HCT116 (cell line): Measurements from ENCODE around the gene PLD3. TPM values are rescaled to one million over a fixed set of nuclear protein-coding genes. Genes with fewer than 3 reads are reported as not detected.

ENCODE experiments used
- ATAC-seq: fragments of 200-7000 bp; cut with Tn5 transposase; 2 replicates; pipeline ENCODE4 v1.9.1; 2020; ENCODE audit warnings: mild to moderate bottlenecking, moderate library complexity
- BruUV-seq: library from RNA; stranded (reverse); fragments of 400-500 nt; replicated peaks from 2 replicates; lab custom pipeline; 2021; lab: Mats Ljungman, UMichigan
- CTCF ChIA-PET: fragments of 300-600 bp; sonication (Branson Sonifier 250); formaldehyde crosslinking; loops from one replicate; lab custom pipeline; 2021; ENCODE audit warnings: antibody characterized with exemption; lab: Charles Lee
- POLR2A ChIA-PET: fragments of 300-600, 350-600 bp; sonication (Branson Sonifier 250); formaldehyde crosslinking; loops from one replicate; lab custom pipeline; 2021; ENCODE audit warnings: antibody characterized with exemption; lab: Charles Lee
- RAD21 ChIA-PET, 2 experiments: fragments of 300-600 bp; sonication (Branson Sonifier 250); formaldehyde crosslinking; loops; one replicate each; lab custom pipeline; 2023; ENCODE audit warnings: low total read pairs in 2 of 2; ENCODE audit not compliant: uncharacterized antibody in 2 of 2, unreplicated experiment in 2 of 2, low non-redundant PET in 1 of 2; lab: Charles Lee
- DNase-seq: peaks from one replicate; pipeline ENCODE4 v3.0.0-alpha.2; 2010; ENCODE audit warnings: low read depth, low spot score
- H2AFZ ChIP-seq: fragments of 200-600 bp; shearing (Covaris generic), sonication (generic); 2 replicates; pipeline ENCODE4 v1.6.1; 2017; ENCODE audit warnings: low read depth, mixed run types, mixed read lengths, antibody characterized with exemption, low read length; ENCODE audit not compliant: poor library complexity, severe bottlenecking
- H3K27ac ChIP-seq: 2 replicates; pipeline ENCODE4 v1.5.1; 2012; ENCODE audit warnings: low read depth, low read length
- H3K27me3 ChIP-seq: fragments of 200-600 bp; sonication (generic); 2 replicates; pipeline ENCODE4 v1.6.1; 2016; ENCODE audit warnings: mixed run types, low read length, mixed read lengths; ENCODE audit not compliant: insufficient read depth
- H3K36me3 ChIP-seq, 2 experiments: fragments of 200-500 bp in 1 of 2; fragments of 200-600 bp in 1 of 2; sonication (Bioruptor generic) in 1 of 2; sonication (generic) in 1 of 2; 2 replicates each; pipeline versions ENCODE4 v1.5.1 to v1.6.1; 2014 to 2016; ENCODE audit warnings: low read length in 2 of 2, inconsistent platforms in 1 of 2, mixed read lengths in 1 of 2, mixed run types in 1 of 2; ENCODE audit not compliant: insufficient read depth in 2 of 2, control insufficient read depth in 1 of 2
- H3K4me1 ChIP-seq, 2 experiments: fragments of 200-600 bp in 1 of 2; sonication (generic) in 1 of 2; 2 replicates each; pipeline versions ENCODE4 v1.5.1 to v1.6.1; 2012 to 2017; ENCODE audit warnings: low read length in 2 of 2, inconsistent platforms in 1 of 2, mild to moderate bottlenecking in 1 of 2, mixed read lengths in 1 of 2, mixed run types in 1 of 2, moderate library complexity in 1 of 2; ENCODE audit not compliant: insufficient read depth in 2 of 2, control insufficient read depth in 1 of 2
- H3K4me2 ChIP-seq: fragments of 200-600 bp; sonication (generic); 2 replicates; pipeline ENCODE4 v1.6.1; 2017; ENCODE audit warnings: mixed run types, low read length, mixed read lengths
- H3K4me3 ChIP-seq, 2 experiments: fragments of 200-600 bp in 1 of 2; sonication (generic) in 1 of 2; replicated peaks in 1 of 2; 2 replicates each; pipeline ENCODE4 v1.5.1; 2011 to 2016; ENCODE audit warnings: low read length in 2 of 2, control low read depth in 1 of 2, low read depth in 1 of 2, mild to moderate bottlenecking in 1 of 2, mixed read lengths in 1 of 2, mixed run types in 1 of 2
- H3K79me2 ChIP-seq: fragments of 200-600 bp; sonication (generic); 2 replicates; pipeline ENCODE4 v1.6.1; 2017; ENCODE audit warnings: mild to moderate bottlenecking, mixed run types, low read length, moderate library complexity, mixed read lengths; ENCODE audit not compliant: insufficient read depth
- H3K9ac ChIP-seq: fragments of 200-600 bp; sonication (generic); 2 replicates; pipeline ENCODE4 v1.6.1; 2016; ENCODE audit warnings: low read length, mixed read lengths
- H3K9me2 ChIP-seq: fragments of 200-600 bp; sonication (generic), shearing (Covaris generic); 2 replicates; pipeline ENCODE4 v1.6.1; 2017; ENCODE audit warnings: mixed run types, mild to moderate bottlenecking, moderate library complexity; ENCODE audit not compliant: insufficient read depth
- H3K9me3 ChIP-seq, 2 experiments: fragments of 200-500 bp in 1 of 2; fragments of 200-600 bp in 1 of 2; sonication (Bioruptor generic) in 1 of 2; sonication (generic) in 1 of 2; 2 replicates each; pipeline ENCODE4 v1.6.1; 2014 to 2017; ENCODE audit warnings: low read length in 2 of 2, mixed read lengths in 2 of 2, inconsistent platforms in 1 of 2, low read depth in 1 of 2, mild to moderate bottlenecking in 1 of 2, mixed run types in 1 of 2, moderate library complexity in 1 of 2; ENCODE audit not compliant: control insufficient read depth in 1 of 2, insufficient read depth in 1 of 2
- H4K20me1 ChIP-seq: fragments of 200-600 bp; sonication (generic), shearing (Covaris generic); 2 replicates; pipeline ENCODE4 v1.6.1; 2017; ENCODE audit warnings: mixed run types, mild to moderate bottlenecking, moderate library complexity; ENCODE audit not compliant: insufficient read depth
- CBX3 ChIP-seq: IDR thresholded peaks from 2 replicates; pipeline ENCODE4 v1.6.1; 2012; ENCODE audit warnings: low read depth
- ELF1 ChIP-seq: IDR thresholded peaks from 2 replicates; pipeline ENCODE4 v1.6.1; 2012; ENCODE audit warnings: low read depth, borderline replicate concordance
- JUND ChIP-seq: IDR thresholded peaks from 2 replicates; pipeline ENCODE4 v1.6.1; 2012
- RAD21 ChIP-seq: IDR thresholded peaks from 2 replicates; pipeline ENCODE4 v1.6.1; 2012; ENCODE audit warnings: low read depth, mild to moderate bottlenecking
- SP1 ChIP-seq: IDR thresholded peaks from 2 replicates; pipeline ENCODE4 v1.6.1; 2012; ENCODE audit warnings: low read depth
- SRF ChIP-seq: IDR thresholded peaks from 2 replicates; pipeline ENCODE4 v1.6.1; 2012; ENCODE audit warnings: low read depth
- TCF7L2 ChIP-seq: IDR thresholded peaks from 2 replicates; pipeline ENCODE4 v1.7.0; 2011; ENCODE audit warnings: borderline replicate concordance, inconsistent platforms; ENCODE audit not compliant: insufficient read depth, insufficient read length; ENCODE audit errors: extremely low read depth
- ZNF274 ChIP-seq: fragments of 200-500 bp; sonication (Bioruptor generic); IDR thresholded peaks from 2 replicates; pipeline ENCODE4 v1.6.1; 2014; ENCODE audit warnings: mild to moderate bottlenecking, low read depth, low read length, inconsistent platforms
- intact Hi-C: fragments of 100-400 bp; cut with micrococcal nuclease; formaldehyde crosslinking; loops from 2 replicates; pipeline ENCODE4 v1.10.0; 2022
- total RNA-seq: library from RNA; stranded (reverse); gene quantifications from one replicate; pipeline ENCODE4 v1.2.1, GENCODE V29; 2021; ENCODE audit not compliant: unreplicated experiment
- TF ChIP-seq, protein P1 (sequence below), 3 experiments: fragments of 200-600 bp in 1 of 3; sonication (generic) in 1 of 3; IDR thresholded peaks in 2 of 3; conservative IDR thresholded peaks in 1 of 3; 2 replicates each; pipeline ENCODE4 v1.5.1; 2012 to 2017; ENCODE audit warnings: low read depth in 2 of 3, low read length in 2 of 3, antibody characterized with exemption in 1 of 3, borderline replicate concordance in 1 of 3, control low read depth in 1 of 3, mild to moderate bottlenecking in 1 of 3, mixed read lengths in 1 of 3, mixed run types in 1 of 3, moderate library complexity in 1 of 3; ENCODE audit not compliant: insufficient read depth in 1 of 3

Gene PLD3
- total RNA-seq, 1 experiment from 2014 or later: 123 TPM

DNA sequence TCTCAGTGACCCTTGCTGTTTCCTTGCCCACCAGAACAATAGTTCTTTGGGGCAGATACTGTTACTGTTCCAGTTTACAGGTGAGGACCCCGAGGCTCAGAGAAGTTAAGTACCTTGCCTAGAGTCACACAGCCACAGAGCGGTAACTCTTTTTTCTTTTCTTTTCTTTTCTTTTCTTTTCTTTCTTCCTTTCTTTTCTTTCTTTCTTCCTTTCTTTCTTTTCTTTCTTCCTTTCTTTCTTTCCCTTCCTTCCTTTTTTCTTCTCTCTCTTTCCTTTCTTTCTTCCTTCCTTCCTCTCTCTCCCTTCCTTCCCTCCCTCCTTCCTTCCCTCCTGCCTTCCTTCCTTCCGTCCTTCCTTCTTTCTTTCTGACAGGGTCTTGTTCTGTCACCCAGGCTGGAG is 69.5 kb downstream of the PLD3 start:
- intact Hi-C loops: no loop called here
- Histone ChIP-seq H3K9ac (peak overlapping the region; percentile 37; the same call in 1 of the 2 replicates), H3K4me1 (peaks cover 40 to 81% of the 10 kb centered on the region in 2 experiments), H3K9me2 (no peaks in the 10 kb centered on the region), H3K27me3 (no peaks in the 10 kb centered on the region), H3K9me3 (no peaks in the 10 kb centered on the region)
- RAD21 ChIA-PET: no interaction called here
- ATAC-seq: no peak
- CTCF ChIA-PET: no interaction called here
- POLR2A ChIA-PET: interaction anchor here (1.3 kb wide), 1 partner anchor 25 kb away, joined by 3 read pairs; no protein-coding TSS in a partner anchor
- BruUV-seq: no TSS peak
- TF ChIP-seq SRF (no peak), JUND (no peak), ELF1 (no peak), CBX3 (no peak), TCF7L2 (no peak), RAD21 (no peak), SP1 (no peak), ZNF274 (no peak)
- TF ChIP-seq, protein P1, sequence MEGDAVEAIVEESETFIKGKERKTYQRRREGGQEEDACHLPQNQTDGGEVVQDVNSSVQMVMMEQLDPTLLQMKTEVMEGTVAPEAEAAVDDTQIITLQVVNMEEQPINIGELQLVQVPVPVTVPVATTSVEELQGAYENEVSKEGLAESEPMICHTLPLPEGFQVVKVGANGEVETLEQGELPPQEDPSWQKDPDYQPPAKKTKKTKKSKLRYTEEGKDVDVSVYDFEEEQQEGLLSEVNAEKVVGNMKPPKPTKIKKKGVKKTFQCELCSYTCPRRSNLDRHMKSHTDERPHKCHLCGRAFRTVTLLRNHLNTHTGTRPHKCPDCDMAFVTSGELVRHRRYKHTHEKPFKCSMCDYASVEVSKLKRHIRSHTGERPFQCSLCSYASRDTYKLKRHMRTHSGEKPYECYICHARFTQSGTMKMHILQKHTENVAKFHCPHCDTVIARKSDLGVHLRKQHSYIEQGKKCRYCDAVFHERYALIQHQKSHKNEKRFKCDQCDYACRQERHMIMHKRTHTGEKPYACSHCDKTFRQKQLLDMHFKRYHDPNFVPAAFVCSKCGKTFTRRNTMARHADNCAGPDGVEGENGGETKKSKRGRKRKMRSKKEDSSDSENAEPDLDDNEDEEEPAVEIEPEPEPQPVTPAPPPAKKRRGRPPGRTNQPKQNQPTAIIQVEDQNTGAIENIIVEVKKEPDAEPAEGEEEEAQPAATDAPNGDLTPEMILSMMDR (IDR thresholded peaks at IDR 0.05 in 2 of 3, conservative IDR thresholded peaks at IDR 0.05 in 1 of 3; ENCODE audit: borderline replicate concordance in 1 of 3, insufficient read depth in 1 of 3, low read depth in 2 of 3, low read length in 2 of 3): no peak
- TF ChIP-seq, all 23 proteins: peak for 0
- Histone ChIP-seq H3K36me3 (peaks cover 5 to 9% of the 10 kb centered on the region in 2 experiments; a peak in 2 of 4 replicates), H4K20me1 (no peaks in the 10 kb centered on the region), H3K4me2 (peak overlapping the region; percentile 84; the same call in 1 of the 2 replicates), H3K4me3 (no peak overlapping the region), H3K79me2 (peaks cover 12% of the 10 kb centered on the region), H2AFZ (no peak overlapping the region), H3K27ac (peak overlapping the region; percentile 68; the same call in 1 of the 2 replicates)
- no peak for DNase-seq
